HepG2 (cell line): ENCODE results near the gene SLC7A10. TPM values are rescaled to one million over a fixed set of nuclear protein-coding genes. Genes with fewer than 3 reads are reported as not detected.

ENCODE experiments used
- ATAC-seq: fragments of 200-7000 bp; cut with Tn5 transposase; 3 replicates; pipeline ENCODE4 v1.9.1; 2020; ENCODE audit warnings: mild to moderate bottlenecking, moderate library complexity
- BruUV-seq: library from RNA; stranded (reverse); fragments of 400-500 nt; replicated peaks from 2 replicates; lab custom pipeline; 2021; lab: Mats Ljungman, UMichigan
- CTCF ChIA-PET: fragments of 300-600 bp; formaldehyde crosslinking; extraction: SDS; loops from one replicate; lab custom pipeline; 2021; ENCODE audit warnings: low total read pairs, inconsistent platforms, low intra/inter-chr PET ratio; lab: Yijun Ruan, JAX
- POLR2A ChIA-PET: fragments of 350-600 bp; sonication (Branson Sonifier 250); formaldehyde crosslinking; loops from one replicate; lab custom pipeline; 2020; ENCODE audit warnings: antibody characterized with exemption, inconsistent platforms; lab: Yijun Ruan, JAX
- DNase-seq: peaks from one replicate; pipeline ENCODE4 v3.0.0-alpha.2; 2015; ENCODE audit warnings: low spot score
- FAIRE-seq: peaks from 3 replicates; lab custom pipeline; 2011; peaks lifted over from hg19 to GRCh38; lab: Jason Lieb, UNC
- H2AFZ ChIP-seq: one replicate; pipeline ENCODE4 v1.6.1; 2011; ENCODE audit warnings: low read length, inconsistent platforms
- H3K27ac ChIP-seq: fragments of 300-600 bp; 3 replicates; pipeline ENCODE4 v1.8.0; 2011; ENCODE audit warnings: mixed run types, mild to moderate bottlenecking, mixed read lengths, low read length, inconsistent platforms; ENCODE audit not compliant: insufficient read depth; ENCODE audit errors: extremely low read length
- H3K27me3 ChIP-seq, 2 experiments: fragments of 200-600 bp in 1 of 2; 2 replicates in 1 of 2; 3 replicates in 1 of 2; pipeline versions ENCODE4 v1.6.0 to v1.8.0; 2011; ENCODE audit warnings: low read length in 2 of 2, mild to moderate bottlenecking in 2 of 2, moderate library complexity in 2 of 2, inconsistent platforms in 1 of 2; ENCODE audit not compliant: insufficient read depth in 2 of 2, control insufficient read depth in 1 of 2
- H3K36me3 ChIP-seq, 2 experiments: fragments of 200-600 bp in 1 of 2; replicated peaks in 1 of 2; 2 replicates in 1 of 2; 3 replicates in 1 of 2; pipeline versions ENCODE4 v1.5.1 to v1.8.0; 2011; ENCODE audit warnings: low read length in 2 of 2, inconsistent platforms in 1 of 2; ENCODE audit not compliant: insufficient read depth in 2 of 2, control insufficient read depth in 1 of 2
- H3K4me1 ChIP-seq: 2 replicates; pipeline ENCODE4 v1.5.1; 2012; ENCODE audit warnings: low read length, inconsistent platforms; ENCODE audit not compliant: insufficient read depth
- H3K4me2 ChIP-seq: 2 replicates; pipeline ENCODE4 v1.6.0; 2011; ENCODE audit warnings: low read depth, low read length, inconsistent platforms
- H3K4me3 ChIP-seq, 3 experiments: fragments of 200-600 bp in 1 of 3; sonication (generic), shearing (Covaris generic) in 1 of 3; replicated peaks in 1 of 3; 2 replicates each; pipeline ENCODE4 v1.5.1; 2011 to 2016; ENCODE audit warnings: low read length in 3 of 3, inconsistent platforms in 2 of 3, low read depth in 2 of 3, mild to moderate bottlenecking in 2 of 3, control low read depth in 1 of 3, mixed read lengths in 1 of 3; ENCODE audit not compliant: insufficient read depth in 1 of 3
- H3K79me2 ChIP-seq: one replicate; pipeline ENCODE4 v1.6.1; 2011; ENCODE audit warnings: low read length, inconsistent platforms; ENCODE audit not compliant: insufficient read depth
- H3K9ac ChIP-seq: 2 replicates; pipeline ENCODE4 v1.6.0; 2011; ENCODE audit warnings: mild to moderate bottlenecking, low read depth, low read length, inconsistent platforms; ENCODE audit not compliant: insufficient read depth
- H3K9me3 ChIP-seq: 2 replicates; pipeline ENCODE4 v1.5.1; 2012; ENCODE audit warnings: mild to moderate bottlenecking, low read length
- H4K20me1 ChIP-seq: 2 replicates; pipeline ENCODE4 v1.6.0; 2011; ENCODE audit warnings: inconsistent platforms, mild to moderate bottlenecking, low read length, moderate library complexity; ENCODE audit not compliant: insufficient read depth
- ZFX ChIP-seq: sonication (generic); formaldehyde crosslinking; IDR thresholded peaks from 2 replicates; pipeline ENCODE4 v1.4.0; 2020; ENCODE audit warnings: mild to moderate bottlenecking, low read depth, missing genetic modification reagents, moderate library complexity
- WGBS: methylation state at CpG from one replicate; pipeline ENCODE4 v1.1.6; 2017; ENCODE audit warnings: low lambda C conversion rate; 5-methylcytosine and 5-hydroxymethylcytosine counted together
- in situ Hi-C: cut with HindIII; loops from 2 replicates; pipeline ENCODE4 v1.10.0; 2017; ENCODE audit warnings: low pct_unique_long_range_greater_than_20kb; ENCODE audit not compliant: extremely low pct_ligation_motif_present
- intact Hi-C: fragments of 100-400 bp; cut with micrococcal nuclease; formaldehyde crosslinking; loops from one replicate; pipeline ENCODE4 v1.10.0; 2022; ENCODE audit not compliant: unreplicated experiment
- polyA plus RNA-seq, 8 experiments: library from polyadenylated mRNA; depleted of rRNA in 3 of 8; stranded (reverse) in 7 of 8; unstranded in 1 of 8; fragments of >200 nt; fragmentation: Illumina TruSeq in 4 of 8; extraction: Trizol in 4 of 8; gene quantifications; 2 replicates each; pipeline versions ENCODE4 v1.2.1 to v1.2.3, GENCODE V29; 2011 to 2016; ENCODE audit warnings: low read depth in 4 of 8, missing spikeins in 1 of 8, mixed read lengths in 1 of 8; ENCODE audit not compliant: insufficient read depth in 1 of 8
- total RNA-seq, 5 experiments: library from RNA; depleted of rRNA; stranded (reverse); fragments of >200 nt; fragmentation: Illumina TruSeq; extraction: Trizol; gene quantifications; 2 replicates each; pipeline ENCODE4 v1.2.3, GENCODE V29; 2016; ENCODE audit warnings: low read depth in 1 of 5
- TF ChIP-seq, protein P1 (sequence below), 2 experiments: sonication (generic) in 1 of 2; formaldehyde crosslinking in 1 of 2; IDR thresholded peaks; 2 replicates each; pipeline versions ENCODE4 v1.4.0 to v1.6.1; 2016 to 2020; ENCODE audit warnings: borderline replicate concordance in 1 of 2, low read depth in 1 of 2, mild to moderate bottlenecking in 1 of 2, missing genetic modification reagents in 1 of 2

The SLC7A10 gene
- total and polyA plus RNA-seq, 2 of the 13 experiments (the other 11 are each of a cell fraction or from before 2014, with no cell fraction given) = 1.1 to 2.2 TPM

DNA sequence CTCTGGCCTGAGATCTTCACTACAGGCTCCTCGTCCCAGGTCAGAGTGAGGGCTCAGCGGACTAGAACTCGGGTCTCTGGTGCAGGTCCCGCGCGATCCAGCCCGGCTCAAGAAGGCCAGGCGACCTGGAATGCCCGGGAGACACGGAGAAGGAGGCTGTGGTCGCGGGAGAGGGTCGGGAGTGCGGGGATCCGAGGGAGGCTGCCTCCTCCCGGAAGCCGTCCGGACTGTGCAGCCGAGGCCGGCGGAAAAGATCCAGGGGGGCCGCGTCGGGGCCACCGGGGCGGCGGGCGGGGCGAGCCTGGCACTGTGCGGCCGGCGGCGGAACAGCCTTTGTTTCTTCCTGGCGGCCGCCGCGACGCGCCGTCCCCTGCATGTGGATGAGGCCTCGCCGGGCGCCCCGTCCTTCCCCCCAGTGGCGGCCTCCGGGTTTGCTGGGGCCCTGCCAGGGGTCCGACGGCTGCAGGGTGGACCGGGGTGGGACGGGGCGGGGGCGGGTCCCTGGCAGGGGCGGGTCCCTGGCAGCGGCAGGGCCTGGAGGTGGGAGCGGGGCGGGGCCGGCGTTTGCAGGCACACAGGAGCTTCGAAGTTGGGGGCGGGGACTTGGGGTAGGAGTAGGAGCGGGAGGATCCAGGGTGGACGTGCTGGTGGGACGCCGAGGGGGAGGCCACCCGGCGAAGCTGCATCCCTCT lies 1.0 kb upstream of the SLC7A10 start:
- TF ChIP-seq ZFX (CRISPR knock-in tag) = 0 out of 2 replicates have a peak, but pooled peaks have one; percentile 9
- TF ChIP-seq, protein P1, sequence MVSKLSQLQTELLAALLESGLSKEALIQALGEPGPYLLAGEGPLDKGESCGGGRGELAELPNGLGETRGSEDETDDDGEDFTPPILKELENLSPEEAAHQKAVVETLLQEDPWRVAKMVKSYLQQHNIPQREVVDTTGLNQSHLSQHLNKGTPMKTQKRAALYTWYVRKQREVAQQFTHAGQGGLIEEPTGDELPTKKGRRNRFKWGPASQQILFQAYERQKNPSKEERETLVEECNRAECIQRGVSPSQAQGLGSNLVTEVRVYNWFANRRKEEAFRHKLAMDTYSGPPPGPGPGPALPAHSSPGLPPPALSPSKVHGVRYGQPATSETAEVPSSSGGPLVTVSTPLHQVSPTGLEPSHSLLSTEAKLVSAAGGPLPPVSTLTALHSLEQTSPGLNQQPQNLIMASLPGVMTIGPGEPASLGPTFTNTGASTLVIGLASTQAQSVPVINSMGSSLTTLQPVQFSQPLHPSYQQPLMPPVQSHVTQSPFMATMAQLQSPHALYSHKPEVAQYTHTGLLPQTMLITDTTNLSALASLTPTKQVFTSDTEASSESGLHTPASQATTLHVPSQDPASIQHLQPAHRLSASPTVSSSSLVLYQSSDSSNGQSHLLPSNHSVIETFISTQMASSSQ (IDR thresholded peaks at IDR 0.05; ENCODE audit: low read depth) = no peak
- TF ChIP-seq, protein P1 (CRISPR knock-in tag; IDR thresholded peaks at IDR 0.05; ENCODE audit: borderline replicate concordance) = no peak
- Histone ChIP-seq H3K4me1 (peaks cover 48% of the 10 kb centered on the region), H3K9ac (no peak overlapping the region), H3K27me3 (peaks cover 2 to 3% of the 10 kb centered on the region in 2 experiments; a peak in 3 of 5 replicates), H3K27ac (no peak overlapping the region), H3K4me3 (no peak overlapping the region), H3K36me3 (no peaks in the 10 kb centered on the region), H3K4me2 (no peak overlapping the region; the same call in 1 of the 2 replicates), H2AFZ (no peak overlapping the region), H4K20me1 (no peaks in the 10 kb centered on the region), H3K9me3 (peaks cover 20% of the 10 kb centered on the region), H3K79me2 (no peaks in the 10 kb centered on the region)
- WGBS = 67% methylated on average over 26 of the region's 66 CpGs
- in situ Hi-C loops = no loop called here
- ChIA-PET CTCF (no interaction called here), POLR2A (no interaction called here)
- no TSS peak for BruUV-seq
- ATAC-seq (0 out of 3 replicates have a peak, but pooled peaks have one; percentile 9), DNase-seq (no peak), FAIRE-seq (no peak)
- intact Hi-C loops = no loop called here
